HEK293 (cell line): Measurements from ENCODE around the gene APOA5.

Experiments
- CTCF ChIA-PET: fragments of 350-600 bp; formaldehyde crosslinking; extraction: SDS; loops from one replicate; lab custom pipeline; 2021; ENCODE audit warnings: antibody characterized with exemption; lab: Yijun Ruan, JAX
- POLR2A ChIA-PET: fragments of 300-600 bp; formaldehyde crosslinking; extraction: SDS; loops from one replicate; lab custom pipeline; 2020; ENCODE audit warnings: antibody characterized with exemption, inconsistent platforms; lab: Yijun Ruan, JAX
- H3K27ac ChIP-seq: fragments of 200-500 bp; sonication (Bioruptor generic); 2 replicates; pipeline ENCODE4 v1.5.1; 2014; ENCODE audit warnings: low read depth, low read length, control low read depth, inconsistent platforms; ENCODE audit errors: extremely low read depth
- H3K36me3 ChIP-seq, 2 experiments: fragments of 200-500 bp in 1 of 2; sonication (Bioruptor generic) in 1 of 2; 1 replicate in 1 of 2; 2 replicates in 1 of 2; pipeline ENCODE4 v1.5.1; 2014 to 2017; ENCODE audit warnings: inconsistent platforms in 2 of 2, low read length in 2 of 2; ENCODE audit not compliant: control insufficient read depth in 2 of 2, insufficient read depth in 1 of 2
- H3K4me1 ChIP-seq: fragments of 200-500 bp; sonication (Bioruptor generic); 2 replicates; pipeline ENCODE4 v1.5.1; 2014; ENCODE audit warnings: mild to moderate bottlenecking, low read length, inconsistent platforms; ENCODE audit not compliant: control insufficient read depth, insufficient read depth
- H3K4me3 ChIP-seq: 2 replicates; pipeline ENCODE4 v1.5.1; 2011; ENCODE audit warnings: low read depth, mild to moderate bottlenecking, control low read depth, low read length, moderate library complexity
- H3K9me3 ChIP-seq: fragments of 200-500 bp; sonication (Bioruptor generic); 2 replicates; pipeline ENCODE4 v1.5.1; 2014; ENCODE audit warnings: low read depth, low read length, inconsistent platforms; ENCODE audit not compliant: control insufficient read depth, insufficient read depth
- GLIS1 ChIP-seq: fragments of 450-650 bp; formaldehyde crosslinking; IDR thresholded peaks from 2 replicates; pipeline ENCODE4 v1.5.1; 2016; ENCODE audit warnings: missing biosample characterization, missing genetic modification characterization
- KLF10 ChIP-seq: fragments of 450-650 bp; IDR thresholded peaks from 2 replicates; pipeline ENCODE4 v1.5.1; 2018; ENCODE audit warnings: missing biosample characterization, mild to moderate bottlenecking, missing genetic modification characterization
- KLF16 ChIP-seq: fragments of 450-650 bp; formaldehyde crosslinking; IDR thresholded peaks from 2 replicates; pipeline ENCODE4 v1.5.1; 2017; ENCODE audit warnings: missing biosample characterization, missing genetic modification characterization
- OVOL3 ChIP-seq: fragments of 450-650 bp; formaldehyde crosslinking; IDR thresholded peaks from 2 replicates; pipeline ENCODE4 v1.5.1; 2016; ENCODE audit warnings: missing biosample characterization, missing genetic modification characterization
- REPIN1 ChIP-seq: fragments of 450-650 bp; formaldehyde crosslinking; IDR thresholded peaks from 2 replicates; pipeline ENCODE4 v1.5.1; 2017; ENCODE audit warnings: missing biosample characterization, missing genetic modification characterization, low read depth
- SP2 ChIP-seq: fragments of 450-650 bp; formaldehyde crosslinking; IDR thresholded peaks from 2 replicates; pipeline ENCODE4 v1.5.1; 2016; ENCODE audit warnings: missing biosample characterization, missing genetic modification characterization
- YY2 ChIP-seq: fragments of 450-650 bp; formaldehyde crosslinking; IDR thresholded peaks from 2 replicates; pipeline ENCODE4 v1.5.1; 2016; ENCODE audit warnings: missing biosample characterization, missing genetic modification characterization
- ZBTB7A ChIP-seq: fragments of 450-650 bp; formaldehyde crosslinking; IDR thresholded peaks from 2 replicates; pipeline ENCODE4 v1.5.1; 2016; ENCODE audit warnings: low read depth, missing biosample characterization, missing genetic modification characterization
- ZFP69B ChIP-seq: fragments of 450-650 bp; formaldehyde crosslinking; IDR thresholded peaks from 2 replicates; pipeline ENCODE4 v1.5.1; 2016; ENCODE audit warnings: missing biosample characterization, missing genetic modification characterization
- ZNF10 ChIP-seq: fragments of 450-650 bp; formaldehyde crosslinking; IDR thresholded peaks from 2 replicates; pipeline ENCODE4 v1.5.1; 2017; ENCODE audit warnings: missing biosample characterization, missing genetic modification characterization
- ZNF132 ChIP-seq: fragments of 450-650 bp; formaldehyde crosslinking; IDR thresholded peaks from 2 replicates; pipeline ENCODE4 v1.5.1; 2017; ENCODE audit warnings: missing biosample characterization, missing genetic modification characterization, borderline replicate concordance
- ZNF184 ChIP-seq: fragments of 450-650 bp; IDR thresholded peaks from 2 replicates; pipeline ENCODE4 v1.5.1; 2018; ENCODE audit warnings: missing biosample characterization, mild to moderate bottlenecking, missing genetic modification characterization
- ZNF211 ChIP-seq: fragments of 450-650 bp; formaldehyde crosslinking; IDR thresholded peaks from 2 replicates; pipeline ENCODE4 v1.5.1; 2016; ENCODE audit warnings: low read depth, missing biosample characterization, missing genetic modification characterization
- ZNF221 ChIP-seq: fragments of 450-650 bp; formaldehyde crosslinking; IDR thresholded peaks from 2 replicates; pipeline ENCODE4 v1.5.1; 2017; ENCODE audit warnings: missing biosample characterization, missing genetic modification characterization, borderline replicate concordance
- ZNF366 ChIP-seq: fragments of 450-650 bp; formaldehyde crosslinking; conservative IDR thresholded peaks from 2 replicates; pipeline ENCODE4 v1.5.1; 2016; ENCODE audit warnings: missing biosample characterization, missing genetic modification characterization
- ZNF433 ChIP-seq: fragments of 450-650 bp; formaldehyde crosslinking; IDR thresholded peaks from 2 replicates; pipeline ENCODE4 v1.5.1; 2016; ENCODE audit warnings: missing biosample characterization, missing genetic modification characterization, low read depth
- ZNF529 ChIP-seq: fragments of 450-650 bp; formaldehyde crosslinking; IDR thresholded peaks from 2 replicates; pipeline ENCODE4 v1.5.1; 2017; ENCODE audit warnings: missing genetic modification characterization, missing biosample characterization; ENCODE audit not compliant: insufficient replicate concordance
- ZNF544 ChIP-seq: fragments of 450-650 bp; formaldehyde crosslinking; IDR thresholded peaks from 2 replicates; pipeline ENCODE4 v1.5.0; 2017; ENCODE audit warnings: missing biosample characterization, missing genetic modification characterization
- ZNF585B ChIP-seq: fragments of 450-650 bp; formaldehyde crosslinking; IDR thresholded peaks from 2 replicates; pipeline ENCODE4 v1.5.1; 2016; ENCODE audit warnings: missing biosample characterization, missing genetic modification characterization
- ZNF837 ChIP-seq: fragments of 450-650 bp; formaldehyde crosslinking; IDR thresholded peaks from 2 replicates; pipeline ENCODE4 v1.5.1; 2016; ENCODE audit warnings: missing biosample characterization, missing genetic modification characterization
- TF ChIP-seq, protein P1 (sequence below): fragments of 450-650 bp; formaldehyde crosslinking; IDR thresholded peaks from 2 replicates; pipeline ENCODE4 v1.5.1; 2016; ENCODE audit warnings: missing biosample characterization, missing genetic modification characterization
- TF ChIP-seq, protein P2 (sequence below): fragments of 450-650 bp; formaldehyde crosslinking; IDR thresholded peaks from 2 replicates; pipeline ENCODE4 v1.5.1; 2016; ENCODE audit warnings: missing biosample characterization, missing genetic modification characterization
- TF ChIP-seq, protein P3 (sequence below): fragments of 450-650 bp; formaldehyde crosslinking; IDR thresholded peaks from 2 replicates; pipeline ENCODE4 v1.5.1; 2016; ENCODE audit warnings: missing biosample characterization, missing genetic modification characterization, borderline replicate concordance
- TF ChIP-seq, protein P4 (sequence below): fragments of 450-650 bp; formaldehyde crosslinking; IDR thresholded peaks from 2 replicates; pipeline ENCODE4 v1.5.1; 2016; ENCODE audit warnings: missing biosample characterization, missing genetic modification characterization
- TF ChIP-seq, protein P5 (sequence below): fragments of 450-650 bp; formaldehyde crosslinking; IDR thresholded peaks from 2 replicates; pipeline ENCODE4 v1.5.1; 2016; ENCODE audit warnings: missing biosample characterization, missing genetic modification characterization

The APOA5 gene

DNA sequence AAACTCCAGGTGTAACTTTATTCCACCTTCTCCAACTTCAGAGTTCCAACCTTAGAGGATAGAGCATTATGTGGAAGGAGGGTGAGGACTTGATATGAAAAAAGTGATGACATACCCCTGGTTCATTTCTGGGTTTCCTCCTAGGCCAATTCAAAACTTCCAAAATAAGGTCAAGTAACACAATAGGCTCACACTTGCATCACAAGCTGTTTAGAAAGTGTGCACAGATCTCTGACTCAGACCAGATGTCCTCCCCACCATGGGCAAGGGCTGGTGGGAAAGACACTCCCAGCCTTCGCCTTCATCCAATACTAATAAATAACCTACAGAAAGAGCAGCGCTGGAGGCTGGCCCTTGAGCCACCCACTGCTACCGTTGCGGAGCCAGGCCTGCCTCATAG is 13.1 kb downstream of the APOA5 start:
- no peak for TF ChIP-seq ZFP69B (tag by site-specific recombination)
- TF ChIP-seq ZNF10, result no peak
- no peak for TF ChIP-seq ZNF366 (tag by site-specific recombination)
- no peak for TF ChIP-seq KLF16 (tag by site-specific recombination)
- no peak for TF ChIP-seq ZNF221 (tag by site-specific recombination)
- TF ChIP-seq KLF10 (tag by site-specific recombination), result no peak
- TF ChIP-seq, protein P1, sequence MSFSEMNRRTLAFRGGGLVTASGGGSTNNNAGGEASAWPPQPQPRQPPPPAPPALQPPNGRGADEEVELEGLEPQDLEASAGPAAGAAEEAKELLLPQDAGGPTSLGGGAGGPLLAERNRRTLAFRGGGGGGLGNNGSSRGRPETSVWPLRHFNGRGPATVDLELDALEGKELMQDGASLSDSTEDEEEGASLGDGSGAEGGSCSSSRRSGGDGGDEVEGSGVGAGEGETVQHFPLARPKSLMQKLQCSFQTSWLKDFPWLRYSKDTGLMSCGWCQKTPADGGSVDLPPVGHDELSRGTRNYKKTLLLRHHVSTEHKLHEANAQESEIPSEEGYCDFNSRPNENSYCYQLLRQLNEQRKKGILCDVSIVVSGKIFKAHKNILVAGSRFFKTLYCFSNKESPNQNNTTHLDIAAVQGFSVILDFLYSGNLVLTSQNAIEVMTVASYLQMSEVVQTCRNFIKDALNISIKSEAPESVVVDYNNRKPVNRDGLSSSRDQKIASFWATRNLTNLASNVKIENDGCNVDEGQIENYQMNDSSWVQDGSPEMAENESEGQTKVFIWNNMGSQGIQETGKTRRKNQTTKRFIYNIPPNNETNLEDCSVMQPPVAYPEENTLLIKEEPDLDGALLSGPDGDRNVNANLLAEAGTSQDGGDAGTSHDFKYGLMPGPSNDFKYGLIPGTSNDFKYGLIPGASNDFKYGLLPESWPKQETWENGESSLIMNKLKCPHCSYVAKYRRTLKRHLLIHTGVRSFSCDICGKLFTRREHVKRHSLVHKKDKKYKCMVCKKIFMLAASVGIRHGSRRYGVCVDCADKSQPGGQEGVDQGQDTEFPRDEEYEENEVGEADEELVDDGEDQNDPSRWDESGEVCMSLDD (tag by site-specific recombination), result no peak
- TF ChIP-seq, protein P2, sequence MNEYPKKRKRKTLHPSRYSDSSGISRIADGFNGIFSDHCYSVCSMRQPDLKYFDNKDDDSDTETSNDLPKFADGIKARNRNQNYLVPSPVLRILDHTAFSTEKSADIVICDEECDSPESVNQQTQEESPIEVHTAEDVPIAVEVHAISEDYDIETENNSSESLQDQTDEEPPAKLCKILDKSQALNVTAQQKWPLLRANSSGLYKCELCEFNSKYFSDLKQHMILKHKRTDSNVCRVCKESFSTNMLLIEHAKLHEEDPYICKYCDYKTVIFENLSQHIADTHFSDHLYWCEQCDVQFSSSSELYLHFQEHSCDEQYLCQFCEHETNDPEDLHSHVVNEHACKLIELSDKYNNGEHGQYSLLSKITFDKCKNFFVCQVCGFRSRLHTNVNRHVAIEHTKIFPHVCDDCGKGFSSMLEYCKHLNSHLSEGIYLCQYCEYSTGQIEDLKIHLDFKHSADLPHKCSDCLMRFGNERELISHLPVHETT, result no peak
- no peak for TF ChIP-seq ZNF132 (tag by site-specific recombination)
- TF ChIP-seq SP2 (tag by site-specific recombination), result no peak
- TF ChIP-seq REPIN1 (tag by site-specific recombination), result no peak
- TF ChIP-seq ZNF211 (tag by site-specific recombination), result no peak
- no peak for TF ChIP-seq ZNF585B (tag by site-specific recombination)
- TF ChIP-seq ZBTB7A (tag by site-specific recombination), result no peak
- TF ChIP-seq ZNF837 (tag by site-specific recombination), result no peak
- TF ChIP-seq ZNF529, result no peak
- no peak for TF ChIP-seq ZNF544 (tag by site-specific recombination)
- TF ChIP-seq ZNF433 (tag by site-specific recombination), result no peak
- Histone ChIP-seq H3K36me3 (peaks cover 6 to 77% of the 10 kb centered on the region in 2 experiments; a peak in 2 of 3 replicates), H3K9me3 (no peaks in the 10 kb centered on the region), H3K4me3 (no peak overlapping the region), H3K27ac (no peak overlapping the region), H3K4me1 (peaks cover 4% of the 10 kb centered on the region; the same call in 1 of the 2 replicates)
- ChIA-PET CTCF (interaction anchor here (1.0 kb wide), 1 partner anchor 12 kb away, joined by 4 read pairs; no protein-coding TSS in a partner anchor), POLR2A (no interaction called here)

DNA sequence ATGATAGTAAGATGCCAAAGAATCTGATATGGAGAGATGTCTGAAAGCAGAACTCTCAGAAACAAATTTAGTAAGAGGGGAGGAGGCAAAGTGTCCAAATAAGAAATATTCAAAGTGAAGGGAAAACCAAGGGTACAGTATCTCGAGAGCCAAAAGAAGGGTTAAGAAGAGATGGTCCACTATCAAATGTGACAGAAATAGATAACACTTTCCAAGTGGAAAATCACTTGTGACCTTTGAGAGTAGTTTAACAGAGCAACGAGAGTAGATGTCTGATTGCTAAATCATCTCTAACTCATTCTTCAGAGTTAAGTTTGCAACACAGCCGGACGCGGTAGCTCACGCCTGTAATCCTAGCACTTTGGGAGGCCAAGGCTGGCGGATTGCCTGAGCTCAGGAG is 14.6 kb downstream of the APOA5 start:
- ChIA-PET POLR2A (no interaction called here), CTCF (interaction anchor here (2.0 kb wide), 1 partner anchor 15 kb away, joined by 5 read pairs; the partner anchor contains the start of gene APOA5)
- no peak overlapping the region for H3K27ac ChIP-seq
- peaks cover 4% of the 10 kb centered on the region; the same call in 1 of the 2 replicates for H3K4me1 ChIP-seq
- peaks cover 6 to 62% of the 10 kb centered on the region in 2 experiments; a peak in 2 of 3 replicates for H3K36me3 ChIP-seq
- H3K9me3 ChIP-seq, result no peaks in the 10 kb centered on the region
- H3K4me3 ChIP-seq, result no peak overlapping the region
- TF ChIP-seq, protein P3, sequence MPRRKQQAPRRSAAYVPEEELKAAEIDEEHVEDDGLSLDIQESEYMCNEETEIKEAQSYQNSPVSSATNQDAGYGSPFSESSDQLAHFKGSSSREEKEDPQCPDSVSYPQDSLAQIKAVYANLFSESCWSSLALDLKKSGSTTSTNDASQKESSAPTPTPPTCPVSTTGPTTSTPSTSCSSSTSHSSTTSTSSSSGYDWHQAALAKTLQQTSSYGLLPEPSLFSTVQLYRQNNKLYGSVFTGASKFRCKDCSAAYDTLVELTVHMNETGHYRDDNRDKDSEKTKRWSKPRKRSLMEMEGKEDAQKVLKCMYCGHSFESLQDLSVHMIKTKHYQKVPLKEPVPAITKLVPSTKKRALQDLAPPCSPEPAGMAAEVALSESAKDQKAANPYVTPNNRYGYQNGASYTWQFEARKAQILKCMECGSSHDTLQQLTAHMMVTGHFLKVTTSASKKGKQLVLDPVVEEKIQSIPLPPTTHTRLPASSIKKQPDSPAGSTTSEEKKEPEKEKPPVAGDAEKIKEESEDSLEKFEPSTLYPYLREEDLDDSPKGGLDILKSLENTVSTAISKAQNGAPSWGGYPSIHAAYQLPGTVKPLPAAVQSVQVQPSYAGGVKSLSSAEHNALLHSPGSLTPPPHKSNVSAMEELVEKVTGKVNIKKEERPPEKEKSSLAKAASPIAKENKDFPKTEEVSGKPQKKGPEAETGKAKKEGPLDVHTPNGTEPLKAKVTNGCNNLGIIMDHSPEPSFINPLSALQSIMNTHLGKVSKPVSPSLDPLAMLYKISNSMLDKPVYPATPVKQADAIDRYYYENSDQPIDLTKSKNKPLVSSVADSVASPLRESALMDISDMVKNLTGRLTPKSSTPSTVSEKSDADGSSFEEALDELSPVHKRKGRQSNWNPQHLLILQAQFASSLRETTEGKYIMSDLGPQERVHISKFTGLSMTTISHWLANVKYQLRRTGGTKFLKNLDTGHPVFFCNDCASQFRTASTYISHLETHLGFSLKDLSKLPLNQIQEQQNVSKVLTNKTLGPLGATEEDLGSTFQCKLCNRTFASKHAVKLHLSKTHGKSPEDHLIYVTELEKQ (tag by site-specific recombination), result no peak
- TF ChIP-seq ZNF184 (tag by site-specific recombination) (no peak), ZNF585B (tag by site-specific recombination) (no peak), YY2 (tag by site-specific recombination) (no peak), OVOL3 (no peak), GLIS1 (tag by site-specific recombination) (no peak)
- TF ChIP-seq, protein P4, sequence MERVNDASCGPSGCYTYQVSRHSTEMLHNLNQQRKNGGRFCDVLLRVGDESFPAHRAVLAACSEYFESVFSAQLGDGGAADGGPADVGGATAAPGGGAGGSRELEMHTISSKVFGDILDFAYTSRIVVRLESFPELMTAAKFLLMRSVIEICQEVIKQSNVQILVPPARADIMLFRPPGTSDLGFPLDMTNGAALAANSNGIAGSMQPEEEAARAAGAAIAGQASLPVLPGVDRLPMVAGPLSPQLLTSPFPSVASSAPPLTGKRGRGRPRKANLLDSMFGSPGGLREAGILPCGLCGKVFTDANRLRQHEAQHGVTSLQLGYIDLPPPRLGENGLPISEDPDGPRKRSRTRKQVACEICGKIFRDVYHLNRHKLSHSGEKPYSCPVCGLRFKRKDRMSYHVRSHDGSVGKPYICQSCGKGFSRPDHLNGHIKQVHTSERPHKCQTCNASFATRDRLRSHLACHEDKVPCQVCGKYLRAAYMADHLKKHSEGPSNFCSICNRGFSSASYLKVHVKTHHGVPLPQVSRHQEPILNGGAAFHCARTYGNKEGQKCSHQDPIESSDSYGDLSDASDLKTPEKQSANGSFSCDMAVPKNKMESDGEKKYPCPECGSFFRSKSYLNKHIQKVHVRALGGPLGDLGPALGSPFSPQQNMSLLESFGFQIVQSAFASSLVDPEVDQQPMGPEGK (tag by site-specific recombination), result no peak
- TF ChIP-seq, protein P5, sequence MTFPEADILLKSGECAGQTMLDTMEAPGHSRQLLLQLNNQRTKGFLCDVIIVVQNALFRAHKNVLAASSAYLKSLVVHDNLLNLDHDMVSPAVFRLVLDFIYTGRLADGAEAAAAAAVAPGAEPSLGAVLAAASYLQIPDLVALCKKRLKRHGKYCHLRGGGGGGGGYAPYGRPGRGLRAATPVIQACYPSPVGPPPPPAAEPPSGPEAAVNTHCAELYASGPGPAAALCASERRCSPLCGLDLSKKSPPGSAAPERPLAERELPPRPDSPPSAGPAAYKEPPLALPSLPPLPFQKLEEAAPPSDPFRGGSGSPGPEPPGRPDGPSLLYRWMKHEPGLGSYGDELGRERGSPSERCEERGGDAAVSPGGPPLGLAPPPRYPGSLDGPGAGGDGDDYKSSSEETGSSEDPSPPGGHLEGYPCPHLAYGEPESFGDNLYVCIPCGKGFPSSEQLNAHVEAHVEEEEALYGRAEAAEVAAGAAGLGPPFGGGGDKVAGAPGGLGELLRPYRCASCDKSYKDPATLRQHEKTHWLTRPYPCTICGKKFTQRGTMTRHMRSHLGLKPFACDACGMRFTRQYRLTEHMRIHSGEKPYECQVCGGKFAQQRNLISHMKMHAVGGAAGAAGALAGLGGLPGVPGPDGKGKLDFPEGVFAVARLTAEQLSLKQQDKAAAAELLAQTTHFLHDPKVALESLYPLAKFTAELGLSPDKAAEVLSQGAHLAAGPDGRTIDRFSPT (tag by site-specific recombination), result no peak
